ENCODE results near the gene PTGES2. TPM values are rescaled to one million over a fixed set of nuclear protein-coding genes. Genes with fewer than 3 reads are reported as not detected.

The PTGES2 gene
- total and polyA plus RNA-seq, 9 of the 15 experiments (the other 6 are each of a cell fraction or from before 2014, with no cell fraction given), result 2.4 to 196 (median 90.1) TPM

GRCh38 chr9:128127990-128128835, 684 bp upstream of the PTGES2 start (continued):
- TF ChIP-seq CREB3L1 (IDR thresholded peaks at IDR 0.05; ENCODE audit: borderline replicate concordance, low read depth) (no peak), ZC3H4 (CRISPR knock-in tag; IDR thresholded peaks at IDR 0.05; ENCODE audit: borderline replicate concordance) (no peak), THRB (CRISPR knock-in tag; conservative IDR thresholded peaks at IDR 0.05) (0 out of 2 replicates have a peak, but pooled peaks have one; percentile 19), ZNF584 (CRISPR knock-in tag; IDR thresholded peaks at IDR 0.05; ENCODE audit: low read depth) (no peak), KDM4B (IDR thresholded peaks at IDR 0.05; ENCODE audit: borderline replicate concordance in 2 of 2, low read depth in 1 of 2) (no peak), RBM25 (IDR thresholded peaks at IDR 0.05; ENCODE audit: low read depth, low read length, severe bottlenecking) (no peak), EP400 (IDR thresholded peaks at IDR 0.05) (peak; percentile 95), MED1 (CRISPR knock-in tag; IDR thresholded peaks at IDR 0.05; ENCODE audit: borderline replicate concordance) (no peak), THRAP3 (IDR thresholded peaks at IDR 0.05; ENCODE audit: borderline replicate concordance) (no peak), TFE3 (CRISPR knock-in tag; IDR thresholded peaks at IDR 0.05) (peak; percentile 29), TCF7 (IDR thresholded peaks at IDR 0.05; ENCODE audit: borderline replicate concordance) (no peak), TAF7 (tag; IDR thresholded peaks at IDR 0.05) (0 out of 2 replicates have a peak, but pooled peaks have one; percentile 45), RBBP5 (IDR thresholded peaks at IDR 0.05; ENCODE audit: borderline replicate concordance, insufficient read depth, low read length, poor library complexity, severe bottlenecking) (no peak), CHD2 (IDR thresholded peaks at IDR 0.05; ENCODE audit: low read depth, low read length) (no peak), MAFK (IDR thresholded peaks at IDR 0.05; ENCODE audit: low read length) (no peak), CREM (IDR thresholded peaks at IDR 0.05; ENCODE audit: low read depth) (peak; percentile 49; the same call in 1 of the 2 replicates)
- TF ChIP-seq, protein P1, sequence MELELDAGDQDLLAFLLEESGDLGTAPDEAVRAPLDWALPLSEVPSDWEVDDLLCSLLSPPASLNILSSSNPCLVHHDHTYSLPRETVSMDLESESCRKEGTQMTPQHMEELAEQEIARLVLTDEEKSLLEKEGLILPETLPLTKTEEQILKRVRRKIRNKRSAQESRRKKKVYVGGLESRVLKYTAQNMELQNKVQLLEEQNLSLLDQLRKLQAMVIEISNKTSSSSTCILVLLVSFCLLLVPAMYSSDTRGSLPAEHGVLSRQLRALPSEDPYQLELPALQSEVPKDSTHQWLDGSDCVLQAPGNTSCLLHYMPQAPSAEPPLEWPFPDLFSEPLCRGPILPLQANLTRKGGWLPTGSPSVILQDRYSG (tag; conservative IDR thresholded peaks at IDR 0.05; ENCODE audit: low read depth), result no peak
- TF ChIP-seq, protein P2, sequence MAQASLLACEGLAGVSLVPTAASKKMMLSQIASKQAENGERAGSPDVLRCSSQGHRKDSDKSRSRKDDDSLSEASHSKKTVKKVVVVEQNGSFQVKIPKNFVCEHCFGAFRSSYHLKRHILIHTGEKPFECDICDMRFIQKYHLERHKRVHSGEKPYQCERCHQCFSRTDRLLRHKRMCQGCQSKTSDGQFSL (CRISPR knock-in tag; IDR thresholded peaks at IDR 0.05), result peak; percentile 72; the same call in 1 of the 2 replicates
- TF ChIP-seq, protein P2 (tag; IDR thresholded peaks at IDR 0.05), result no peak
